HL-60 (cell line): Measurements from ENCODE around the gene CSF3.

Source experiments
- DNase-seq, 2 experiments: peaks; one replicate each; pipeline ENCODE4 v3.0.0-alpha.2; 2010 to 2020; ENCODE audit warnings: low read depth in 1 of 2, low spot score in 1 of 2
- H3K27ac ChIP-seq: fragments of 250-450 bp; sonication (Bioruptor Pico); replicated peaks from 2 replicates; pipeline ENCODE4 v1.5.1; 2020; ENCODE audit warnings: mild to moderate bottlenecking, moderate library complexity
- H3K27me3 ChIP-seq: fragments of 250-450 bp; sonication (Bioruptor Pico); 2 replicates; pipeline ENCODE4 v1.5.1; 2021; ENCODE audit warnings: mild to moderate bottlenecking, moderate library complexity; ENCODE audit not compliant: insufficient read depth, poor library complexity, severe bottlenecking
- H3K4me3 ChIP-seq: replicated peaks from 2 replicates; pipeline ENCODE4 v1.5.1; 2011; ENCODE audit warnings: mild to moderate bottlenecking, control low read depth, low read length; ENCODE audit not compliant: insufficient read depth
- CTCF ChIP-seq: IDR thresholded peaks from one replicate; pipeline ENCODE4 v1.5.1; 2011; ENCODE audit warnings: low read length, control low read depth, inconsistent platforms; ENCODE audit not compliant: insufficient read depth
- GABPA ChIP-seq: IDR thresholded peaks from 2 replicates; pipeline ENCODE4 v1.6.1; 2012; ENCODE audit warnings: low read depth
- POLR2AphosphoS5 ChIP-seq: IDR thresholded peaks from 2 replicates; pipeline ENCODE4 v1.6.1; 2012; ENCODE audit warnings: low read depth
- REST ChIP-seq: IDR thresholded peaks from 2 replicates; pipeline ENCODE4 v1.6.1; 2012; ENCODE audit warnings: low read depth; ENCODE audit not compliant: insufficient replicate concordance
- SPI1 ChIP-seq: IDR thresholded peaks from 2 replicates; pipeline ENCODE4 v1.6.1; 2012; ENCODE audit warnings: low read depth, mild to moderate bottlenecking, borderline replicate concordance

Gene CSF3

DNA sequence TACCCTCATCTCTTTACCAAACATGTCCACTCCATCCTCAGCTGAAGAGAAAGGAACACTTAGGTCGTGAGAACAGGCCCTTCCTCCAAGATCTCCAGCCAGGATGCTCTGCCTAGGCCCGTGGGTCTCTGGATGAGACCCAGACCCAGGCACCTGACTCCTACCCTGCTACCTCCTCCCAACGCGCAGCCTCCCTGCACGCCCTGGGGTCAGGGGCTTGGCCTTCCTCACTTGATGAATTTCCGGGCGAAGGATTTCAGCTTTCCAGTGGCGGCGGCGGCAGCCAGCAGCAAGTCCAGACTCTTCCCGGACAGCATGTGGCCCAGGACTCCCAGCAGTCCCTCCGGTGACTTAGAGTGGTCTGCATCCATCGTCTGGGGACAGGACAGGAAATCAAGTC lies 13.4 kb downstream of the CSF3 start:
- Histone ChIP-seq H3K4me3 (no peak overlapping the region), H3K27me3 (no peaks in the 10 kb centered on the region), H3K27ac (no peak overlapping the region)
- TF ChIP-seq GABPA: no peak
- no peak for TF ChIP-seq REST
- TF ChIP-seq POLR2AphosphoS5: no peak
- no peak for TF ChIP-seq CTCF
- TF ChIP-seq SPI1: no peak
- DNase-seq: no peak

DNA sequence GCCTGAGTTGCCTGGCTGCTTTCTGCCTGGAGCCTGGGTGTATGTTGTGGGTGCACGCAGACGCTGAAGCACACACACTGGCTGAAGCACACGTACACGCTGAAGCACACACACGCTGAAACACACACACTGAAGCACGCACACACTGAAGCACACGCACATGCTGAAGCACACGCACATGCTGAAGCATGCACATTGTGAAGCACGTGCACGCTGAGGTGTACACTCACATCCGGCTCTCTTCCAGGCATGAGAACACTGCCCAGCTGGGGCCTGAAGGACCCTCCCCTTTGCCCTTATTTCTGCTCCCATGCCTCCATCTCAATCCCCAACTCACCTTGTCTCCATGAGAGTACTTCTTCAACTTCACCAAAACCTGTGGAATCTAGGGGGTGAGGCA lies 16.5 kb downstream of the CSF3 start:
- H3K27ac ChIP-seq: no peak overlapping the region
- no peak overlapping the region for H3K4me3 ChIP-seq
- H3K27me3 ChIP-seq: no peaks in the 10 kb centered on the region
- no peak for DNase-seq
- TF ChIP-seq REST: no peak
- no peak for TF ChIP-seq GABPA
- no peak for TF ChIP-seq POLR2AphosphoS5
- TF ChIP-seq CTCF: no peak
- TF ChIP-seq SPI1: no peak

DNA sequence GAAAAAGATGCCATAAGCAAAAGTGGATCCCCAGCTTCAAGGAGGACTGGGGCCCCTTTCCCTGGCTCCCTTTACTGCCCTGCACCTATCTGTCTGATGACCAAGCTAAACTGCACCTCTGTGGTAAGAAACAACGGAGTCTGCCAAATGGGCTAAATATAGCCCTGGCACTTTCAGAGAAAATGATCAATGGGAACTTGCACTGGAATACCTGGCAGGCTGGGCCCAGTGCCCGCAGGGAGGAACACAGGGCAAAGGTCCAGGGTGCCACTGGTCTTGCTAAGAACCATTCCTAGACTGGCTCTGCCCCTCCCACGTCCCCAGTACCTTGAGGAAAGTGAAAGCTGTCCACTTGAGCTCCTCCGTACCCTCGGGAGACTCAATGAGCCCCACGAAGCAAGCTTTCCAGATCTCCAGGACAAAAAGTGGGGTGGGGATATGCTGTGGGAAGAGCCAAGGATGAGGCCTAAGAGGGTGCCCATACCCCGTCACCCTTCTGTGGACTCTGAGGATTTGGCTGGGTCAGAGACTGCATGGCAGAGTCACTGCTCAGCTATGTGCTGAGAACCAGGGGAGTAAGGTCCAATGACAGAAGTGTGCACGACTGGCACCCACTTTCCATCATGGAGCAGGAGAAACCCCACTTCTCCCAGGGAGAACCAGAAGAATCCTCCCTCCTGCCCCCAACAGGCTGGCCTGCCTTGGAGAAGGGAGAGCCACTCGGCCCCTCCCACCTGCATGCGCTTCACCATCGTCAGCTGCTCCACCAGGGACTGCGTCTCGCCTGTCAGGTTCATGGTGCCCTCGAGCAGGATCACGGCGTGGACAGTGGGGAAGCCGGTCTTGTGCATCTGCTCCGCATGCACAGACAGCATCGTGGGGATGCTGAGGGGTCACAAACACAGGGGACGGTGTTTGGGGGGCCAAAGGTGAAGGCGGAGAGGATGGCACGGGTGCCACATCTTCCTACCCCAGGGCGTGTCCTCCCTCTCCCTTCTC lies 17.4 kb downstream of the CSF3 start:
- TF ChIP-seq GABPA (no peak), REST (no peak), CTCF (no peak), SPI1 (no peak), POLR2AphosphoS5 (no peak)
- H3K27ac ChIP-seq: no peak overlapping the region
- no peak overlapping the region for H3K4me3 ChIP-seq
- no peaks in the 10 kb centered on the region for H3K27me3 ChIP-seq
- DNase-seq: no peak
